ENCODE results near the gene YAE1. TPM values are rescaled to one million over a fixed set of nuclear protein-coding genes. Genes with fewer than 3 reads are reported as not detected.

YAE1 gene
- total RNA-seq, 1 donor from 2014 or later: 27.8 TPM

GRCh38 chr7:39617005-39617404 lies 50.8 kb downstream of the YAE1 start:
- no peaks in the 10 kb centered on the region for H3K36me3 Mint-ChIP-seq (ENCODE audit: low read depth, unreplicated experiment)
- no peak overlapping the region for H3K27ac ChIP-seq (ENCODE audit: low read depth, low read length)

GRCh38 chr7:39618868-39619267 lies 52.7 kb downstream of the YAE1 start:
- Histone ChIP-seq H3K4me1 (ENCODE audit: insufficient read depth, low read length) (peaks cover 34% of the 10 kb centered on the region), H3K27me3 (ENCODE audit: insufficient read depth, low read length) (no peaks in the 10 kb centered on the region), H3K9ac (ENCODE audit: low read length) (no peak overlapping the region), H3K79me2 (ENCODE audit: insufficient read depth, low read length) (peaks cover 20% of the 10 kb centered on the region), H2AFZ (ENCODE audit: low read depth, low read length) (no peak overlapping the region), H3K4me2 (ENCODE audit: low read length) (no peak overlapping the region), H3K27ac (ENCODE audit: low read depth, low read length) (no peak overlapping the region), H4K20me1 (ENCODE audit: insufficient read depth, low read length) (no peaks in the 10 kb centered on the region), H3K9me3 (ENCODE audit: insufficient read depth, low read depth, low read length) (no peaks in the 10 kb centered on the region), H3K4me3 (ENCODE audit: insufficient read depth, low read depth, low read length) (no peak overlapping the region), H3K36me3 (ENCODE audit: insufficient read depth, low read length) (no peaks in the 10 kb centered on the region)
- H3K27ac Mint-ChIP-seq (ENCODE audit: unreplicated experiment): no peak overlapping the region
- no peaks in the 10 kb centered on the region for H3K9me3 Mint-ChIP-seq (ENCODE audit: unreplicated experiment)
- DNase-seq (ENCODE audit: low read depth) (no peak), FAIRE-seq (no peak)
- H3K4me1 Mint-ChIP-seq (ENCODE audit: low read depth, unreplicated experiment): peaks cover 34% of the 10 kb centered on the region
- no peaks in the 10 kb centered on the region for H3K27me3 Mint-ChIP-seq (ENCODE audit: low read depth, unreplicated experiment)
- H3K4me3 Mint-ChIP-seq (ENCODE audit: unreplicated experiment): no peak overlapping the region
- H3K36me3 Mint-ChIP-seq (ENCODE audit: low read depth, unreplicated experiment): no peaks in the 10 kb centered on the region
- no peak for TF ChIP-seq CTCF (IDR thresholded peaks at IDR 0.05; ENCODE audit: insufficient read depth, low read depth, low read length)
- no peak for TF ChIP-seq EZH2 (IDR thresholded peaks at IDR 0.05; ENCODE audit: insufficient read depth, low read length)

More at GRCh38 chr7:39617005-39617404, 50.8 kb downstream of the YAE1 start:
- Histone ChIP-seq H3K36me3 (ENCODE audit: insufficient read depth, low read length) (no peaks in the 10 kb centered on the region), H3K4me2 (ENCODE audit: low read length) (no peak overlapping the region), H3K79me2 (ENCODE audit: insufficient read depth, low read length) (peaks cover 3% of the 10 kb centered on the region), H3K9ac (ENCODE audit: low read length) (no peak overlapping the region), H3K4me1 (ENCODE audit: insufficient read depth, low read length) (peaks cover 25% of the 10 kb centered on the region), H3K9me3 (ENCODE audit: insufficient read depth, low read depth, low read length) (no peaks in the 10 kb centered on the region), H3K27me3 (ENCODE audit: insufficient read depth, low read length) (no peaks in the 10 kb centered on the region), H4K20me1 (ENCODE audit: insufficient read depth, low read length) (no peaks in the 10 kb centered on the region), H3K4me3 (ENCODE audit: insufficient read depth, low read depth, low read length) (no peak overlapping the region), H2AFZ (ENCODE audit: low read depth, low read length) (no peak overlapping the region)
- Mint-ChIP-seq H3K4me1 (ENCODE audit: low read depth, unreplicated experiment) (peaks cover 33% of the 10 kb centered on the region), H3K4me3 (ENCODE audit: unreplicated experiment) (no peak overlapping the region), H3K27me3 (ENCODE audit: low read depth, unreplicated experiment) (no peaks in the 10 kb centered on the region), H3K9me3 (ENCODE audit: unreplicated experiment) (no peaks in the 10 kb centered on the region), H3K27ac (ENCODE audit: unreplicated experiment) (peak overlapping the region; percentile 55)
- TF ChIP-seq CTCF (IDR thresholded peaks at IDR 0.05; ENCODE audit: insufficient read depth, low read depth, low read length) (no peak), EZH2 (IDR thresholded peaks at IDR 0.05; ENCODE audit: insufficient read depth, low read length) (no peak)
- DNase-seq (ENCODE audit: low read depth) (peak; percentile 66), FAIRE-seq (no peak)

GRCh38 chr7:39620486-39620885 lies 54.3 kb downstream of the YAE1 start:
- Histone ChIP-seq H3K27ac (ENCODE audit: low read depth, low read length) (peak overlapping the region; percentile 70), H4K20me1 (ENCODE audit: insufficient read depth, low read length) (peaks cover 13% of the 10 kb centered on the region), H3K9ac (ENCODE audit: low read length) (peak overlapping the region; percentile 13), H3K4me1 (ENCODE audit: insufficient read depth, low read length) (peaks cover 39% of the 10 kb centered on the region), H3K36me3 (ENCODE audit: insufficient read depth, low read length) (no peaks in the 10 kb centered on the region), H3K4me2 (ENCODE audit: low read length) (peak overlapping the region; percentile 37), H3K27me3 (ENCODE audit: insufficient read depth, low read length) (no peaks in the 10 kb centered on the region), H2AFZ (ENCODE audit: low read depth, low read length) (no peak overlapping the region), H3K9me3 (ENCODE audit: insufficient read depth, low read depth, low read length) (no peaks in the 10 kb centered on the region), H3K79me2 (ENCODE audit: insufficient read depth, low read length) (peaks cover 36% of the 10 kb centered on the region), H3K4me3 (ENCODE audit: insufficient read depth, low read depth, low read length) (no peak overlapping the region)
- Mint-ChIP-seq H3K36me3 (ENCODE audit: low read depth, unreplicated experiment) (peaks cover 3% of the 10 kb centered on the region), H3K4me3 (ENCODE audit: unreplicated experiment) (no peak overlapping the region), H3K27me3 (ENCODE audit: low read depth, unreplicated experiment) (no peaks in the 10 kb centered on the region), H3K9me3 (ENCODE audit: unreplicated experiment) (no peaks in the 10 kb centered on the region), H3K27ac (ENCODE audit: unreplicated experiment) (peak overlapping the region; percentile 81), H3K4me1 (ENCODE audit: low read depth, unreplicated experiment) (peaks cover 37% of the 10 kb centered on the region)
- DNase-seq (ENCODE audit: low read depth): no peak
- no peak for FAIRE-seq
- TF ChIP-seq CTCF (IDR thresholded peaks at IDR 0.05; ENCODE audit: insufficient read depth, low read depth, low read length): no peak
- no peak for TF ChIP-seq EZH2 (IDR thresholded peaks at IDR 0.05; ENCODE audit: insufficient read depth, low read length)

Data from astrocyte (in vitro differentiated cells and primary cell).